NB4 (cell line): ENCODE measurements around the gene SUN2.

Source experiments
- DNase-seq: peaks from one replicate; pipeline ENCODE4 v3.0.0; 2010; ENCODE audit warnings: low read depth
- H3K4me3 ChIP-seq: one replicate; pipeline ENCODE4 v1.5.1; 2011; ENCODE audit warnings: mild to moderate bottlenecking, low read depth, low read length, moderate library complexity
- MAX ChIP-seq: IDR thresholded peaks from 2 replicates; pipeline ENCODE4 v1.6.1; 2011; ENCODE audit warnings: low read depth, low read length
- MYC ChIP-seq: IDR thresholded peaks from 2 replicates; pipeline ENCODE4 v1.6.1; 2011; ENCODE audit warnings: low read depth, low read length
- POLR2A ChIP-seq: IDR thresholded peaks from 2 replicates; pipeline ENCODE4 v1.6.1; 2011; ENCODE audit warnings: mild to moderate bottlenecking; ENCODE audit not compliant: insufficient read length; ENCODE audit errors: extremely low read depth
- TF ChIP-seq, protein P1 (sequence below): IDR thresholded peaks from one replicate; pipeline ENCODE4 v1.5.1; 2012; ENCODE audit warnings: low read depth, low read length

Gene SUN2

GRCh38 chr22:38748487-38749136 lies 7.2 kb downstream of the SUN2 start:
- TF ChIP-seq, protein P1, sequence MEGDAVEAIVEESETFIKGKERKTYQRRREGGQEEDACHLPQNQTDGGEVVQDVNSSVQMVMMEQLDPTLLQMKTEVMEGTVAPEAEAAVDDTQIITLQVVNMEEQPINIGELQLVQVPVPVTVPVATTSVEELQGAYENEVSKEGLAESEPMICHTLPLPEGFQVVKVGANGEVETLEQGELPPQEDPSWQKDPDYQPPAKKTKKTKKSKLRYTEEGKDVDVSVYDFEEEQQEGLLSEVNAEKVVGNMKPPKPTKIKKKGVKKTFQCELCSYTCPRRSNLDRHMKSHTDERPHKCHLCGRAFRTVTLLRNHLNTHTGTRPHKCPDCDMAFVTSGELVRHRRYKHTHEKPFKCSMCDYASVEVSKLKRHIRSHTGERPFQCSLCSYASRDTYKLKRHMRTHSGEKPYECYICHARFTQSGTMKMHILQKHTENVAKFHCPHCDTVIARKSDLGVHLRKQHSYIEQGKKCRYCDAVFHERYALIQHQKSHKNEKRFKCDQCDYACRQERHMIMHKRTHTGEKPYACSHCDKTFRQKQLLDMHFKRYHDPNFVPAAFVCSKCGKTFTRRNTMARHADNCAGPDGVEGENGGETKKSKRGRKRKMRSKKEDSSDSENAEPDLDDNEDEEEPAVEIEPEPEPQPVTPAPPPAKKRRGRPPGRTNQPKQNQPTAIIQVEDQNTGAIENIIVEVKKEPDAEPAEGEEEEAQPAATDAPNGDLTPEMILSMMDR: no peak
- TF ChIP-seq MAX (no peak), MYC (no peak), POLR2A (no peak)
- DNase-seq: no peak
- H3K4me3 ChIP-seq: no peak overlapping the region

DNA sequence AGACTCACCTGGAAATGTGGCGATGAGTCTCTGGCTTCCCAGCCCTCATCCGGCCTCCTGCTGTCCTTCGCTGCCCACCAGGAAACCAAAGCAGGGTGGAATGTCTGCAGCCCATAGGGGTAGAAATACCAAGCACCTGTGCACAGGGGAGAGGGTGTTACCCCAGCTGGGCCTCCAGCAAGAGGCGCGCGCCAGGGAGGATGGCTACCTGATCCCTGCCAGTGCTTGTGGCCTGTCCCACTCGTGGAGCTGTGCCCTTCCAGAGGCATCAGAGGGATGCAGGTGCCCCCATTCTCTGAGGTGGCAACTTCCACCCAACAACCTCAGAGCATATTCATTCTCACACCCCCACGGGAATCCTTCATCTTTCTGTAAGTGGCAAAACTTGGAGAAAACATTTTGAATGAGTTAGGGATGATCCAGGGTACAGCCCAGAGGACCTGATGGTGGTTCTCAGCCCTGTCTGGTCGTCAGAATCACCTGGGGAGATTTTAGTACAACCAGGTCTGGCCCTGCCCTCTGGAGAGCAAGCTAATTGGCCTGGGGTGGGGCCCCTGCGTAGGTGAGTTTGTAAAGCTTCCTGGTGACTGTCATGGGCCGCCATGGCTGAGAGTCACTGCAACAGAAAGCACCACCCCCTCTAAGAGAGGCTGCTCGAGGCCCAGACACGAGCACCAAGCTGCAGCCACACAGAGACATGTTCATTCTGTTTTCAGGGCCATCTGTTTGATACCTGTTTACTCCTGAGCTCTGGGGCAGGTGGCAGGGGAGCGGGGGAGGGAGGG lies 9.9 kb downstream of the SUN2 start:
- TF ChIP-seq, protein P1: no peak
- no peak for TF ChIP-seq MYC
- no peak for TF ChIP-seq POLR2A
- TF ChIP-seq MAX: no peak
- no peak for DNase-seq
- no peak overlapping the region for H3K4me3 ChIP-seq

GRCh38 chr22:38744981-38745380 lies 10.8 kb downstream of the SUN2 start:
- TF ChIP-seq POLR2A (no peak), MAX (no peak), MYC (no peak)
- TF ChIP-seq, protein P1: no peak
- DNase-seq: no peak
- H3K4me3 ChIP-seq: no peak overlapping the region

DNA sequence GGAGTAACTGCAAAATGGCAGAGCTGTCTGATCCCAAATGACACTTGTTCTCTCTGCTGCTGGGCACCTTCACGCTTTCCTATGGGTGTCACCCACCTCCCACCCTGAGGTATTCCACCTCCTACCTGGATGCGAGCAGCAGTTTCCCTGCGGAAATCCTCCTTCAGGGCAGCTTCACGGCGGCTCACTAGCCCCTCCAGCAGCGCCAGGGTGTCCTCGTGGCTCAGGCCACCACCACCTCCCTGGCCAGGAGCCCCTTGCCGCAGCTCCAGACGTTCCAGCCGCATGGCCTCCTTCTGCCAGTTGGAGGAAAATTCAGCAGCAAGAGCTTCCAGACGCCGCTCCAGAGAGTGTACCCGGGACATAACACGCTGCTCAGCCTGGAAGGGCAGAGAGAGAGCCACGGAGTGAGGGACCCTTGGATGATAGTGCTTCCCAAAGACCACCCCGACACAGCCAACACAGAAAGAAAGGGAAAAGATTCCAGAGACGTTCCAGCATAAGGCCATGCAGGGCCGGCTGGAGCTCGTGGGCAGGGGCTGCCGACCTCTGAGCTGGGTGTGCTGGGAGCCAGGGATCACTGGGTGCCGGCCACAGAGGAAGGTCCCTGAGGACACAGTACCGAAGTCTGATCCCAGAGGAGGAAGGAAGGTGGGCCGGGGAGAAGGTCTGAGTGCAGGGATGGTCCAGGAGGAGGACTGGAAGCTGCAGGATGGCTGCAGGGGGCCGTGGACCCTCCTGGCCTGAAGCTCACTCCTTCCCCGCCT lies 13.4 kb downstream of the SUN2 start:
- DNase-seq: no peak
- no peak overlapping the region for H3K4me3 ChIP-seq
- TF ChIP-seq, protein P1: no peak
- TF ChIP-seq MAX (no peak), POLR2A (no peak), MYC (no peak)

- no peak for DNase-seq
- TF ChIP-seq MAX: no peak
- TF ChIP-seq MYC: no peak
- TF ChIP-seq, protein P1: no peak
- no peak for TF ChIP-seq POLR2A
- H3K4me3 ChIP-seq: no peak overlapping the region
Observed at GRCh38 chr22:38741576-38741975, 14.2 kb downstream of the SUN2 start.
